ENCODE measurements around the gene ACRBP.
A peak's percentile ranks its signal among the peaks of the same experiment; 100 is the strongest.

- TF ChIP-seq CTCF (conservative IDR thresholded peaks at IDR 0.05) = peak; percentile 59
- no peak for TF ChIP-seq EZH2 (IDR thresholded peaks at IDR 0.05; ENCODE audit: low read depth)
Measured at GRCh38 chr12:6667559-6668210, 20.5 kb upstream of the ACRBP start.

Data from PC-9 (cell line).